Mucosa of descending colon (tissue), 3 donors: Measurements from ENCODE around the gene ACTA2. TPM values are rescaled to one million over a fixed set of nuclear protein-coding genes. Genes with fewer than 3 reads are reported as not detected.

ENCODE experiments used
- ATAC-seq: fragments of 200-7000 bp; cut with Tn5 transposase; one replicate; pipeline ENCODE4 v1.9.1; 2020; ENCODE audit warnings: mild to moderate bottlenecking, moderate library complexity
- DNase-seq, 3 donors: peaks; one replicate each; pipeline ENCODE4 v3.0.0-alpha.2; 2020
- H3K36me3 ChIP-seq: fragments of 200-600 bp; one replicate; pipeline ENCODE4 v1.8.0; 2021; ENCODE audit warnings: low read depth, mild to moderate bottlenecking
- H3K4me1 ChIP-seq: fragments of 200-600 bp; one replicate; pipeline ENCODE4 v1.8.0; 2021; ENCODE audit warnings: low read depth, mild to moderate bottlenecking
- H3K4me3 ChIP-seq: fragments of 200-600 bp; one replicate; pipeline ENCODE4 v1.8.0; 2021; ENCODE audit warnings: mild to moderate bottlenecking
- H3K9me3 ChIP-seq: fragments of 200-600 bp; one replicate; pipeline ENCODE4 v1.8.0; 2021; ENCODE audit warnings: mild to moderate bottlenecking
- CTCF ChIP-seq: fragments of 200-600 bp; IDR thresholded peaks from one replicate; pipeline ENCODE4 v1.8.0; 2022; ENCODE audit warnings: antibody characterized with exemption, mild to moderate bottlenecking
- intact Hi-C, 2 donors: fragments of 100-400 bp; cut with DNase I in 1 of 2; cut with micrococcal nuclease in 1 of 2; formaldehyde crosslinking; loops; one replicate each; pipeline versions ENCODE4 v1.11.0 to v1.11.1; 2022; cut with DNase I, micrococcal nuclease
- total RNA-seq, 3 donors: library from RNA; stranded (reverse); fragmentation: NEBNext Ultra II Directional in 2 of 3; extraction: Animal tissue kit (Norgen Biotek cat#: 25700) in 2 of 3; gene quantifications; one replicate each; pipeline versions ENCODE4 v1.2.1 to v1.2.4, GENCODE V29; 2021 to 2023
- donor health status: DM: no; HTN: no; CAD: no; lungs with moderate emphysema.
- donor health status: DM: no; HTN: no; CAD: no.
- donor health status: DM: no; HTN: yes; CAD: no.

Gene ACTA2
- total RNA-seq, 3 donors from 2014 or later: 80.6 to 920 (median 253) TPM

- Histone ChIP-seq H3K9me3 (no peaks in the 10 kb centered on the region), H3K36me3 (no peaks in the 10 kb centered on the region), H3K4me3 (no peak overlapping the region), H3K4me1 (peaks cover 18% of the 10 kb centered on the region)
- intact Hi-C loops: loop anchor here in 1 of 2 donors (5.0 kb wide), 1 partner anchor 49 kb away; no protein-coding TSS in a partner anchor
- DNase-seq (peak in 1 of 3 donors; percentile 60), ATAC-seq (no peak)
- TF ChIP-seq CTCF: no peak
Observed at GRCh38 chr10:88986549-88987242, 34.1 kb upstream of the ACTA2 start.

GRCh38 chr10:88984525-88984924, 32.0 kb upstream of the ACTA2 start:
- DNase-seq (no peak), ATAC-seq (no peak)
- peaks cover 17% of the 10 kb centered on the region for H3K4me1 ChIP-seq
- no peaks in the 10 kb centered on the region for H3K9me3 ChIP-seq
- no peak for TF ChIP-seq CTCF
- no peak overlapping the region for H3K4me3 ChIP-seq
- intact Hi-C loops: loop anchor here in 1 of 2 donors (5.0 kb wide), 1 partner anchor 37 kb away; no protein-coding TSS in a partner anchor
- no peaks in the 10 kb centered on the region for H3K36me3 ChIP-seq

- H3K9me3 ChIP-seq: no peaks in the 10 kb centered on the region
- peaks cover 12% of the 10 kb centered on the region for H3K4me1 ChIP-seq
- DNase-seq: no peak
- TF ChIP-seq CTCF: no peak
- no peaks in the 10 kb centered on the region for H3K36me3 ChIP-seq
- no peak overlapping the region for H3K4me3 ChIP-seq
- ATAC-seq: peak; percentile 56
- intact Hi-C loops: loop anchor here in 1 of 2 donors (5.0 kb wide), 1 partner anchor 37 kb away; no protein-coding TSS in a partner anchor
Observed at GRCh38 chr10:88983939-88984338, 31.4 kb upstream of the ACTA2 start.

GRCh38 chr10:88983206-88983605, 30.6 kb upstream of the ACTA2 start:
- TF ChIP-seq CTCF: no peak
- H3K4me1 ChIP-seq: peaks cover 12% of the 10 kb centered on the region
- DNase-seq (no peak), ATAC-seq (peak; percentile 90)
- intact Hi-C loops: loop anchor here in 1 of 2 donors (5.0 kb wide), 1 partner anchor 36 kb away; no protein-coding TSS in a partner anchor
- H3K36me3 ChIP-seq: no peaks in the 10 kb centered on the region
- H3K9me3 ChIP-seq: no peaks in the 10 kb centered on the region
- H3K4me3 ChIP-seq: no peak overlapping the region

GRCh38 chr10:88982366-88982765, 29.8 kb upstream of the ACTA2 start:
- DNase-seq (no peak), ATAC-seq (no peak)
- no peaks in the 10 kb centered on the region for H3K36me3 ChIP-seq
- no peak overlapping the region for H3K4me3 ChIP-seq
- no peak for TF ChIP-seq CTCF
- peaks cover 12% of the 10 kb centered on the region for H3K4me1 ChIP-seq
- intact Hi-C loops: loop anchor here in 1 of 2 donors (5.0 kb wide), 1 partner anchor 35 kb away; no protein-coding TSS in a partner anchor
- no peaks in the 10 kb centered on the region for H3K9me3 ChIP-seq
